ENCODE data around the gene ME2.

DNA sequence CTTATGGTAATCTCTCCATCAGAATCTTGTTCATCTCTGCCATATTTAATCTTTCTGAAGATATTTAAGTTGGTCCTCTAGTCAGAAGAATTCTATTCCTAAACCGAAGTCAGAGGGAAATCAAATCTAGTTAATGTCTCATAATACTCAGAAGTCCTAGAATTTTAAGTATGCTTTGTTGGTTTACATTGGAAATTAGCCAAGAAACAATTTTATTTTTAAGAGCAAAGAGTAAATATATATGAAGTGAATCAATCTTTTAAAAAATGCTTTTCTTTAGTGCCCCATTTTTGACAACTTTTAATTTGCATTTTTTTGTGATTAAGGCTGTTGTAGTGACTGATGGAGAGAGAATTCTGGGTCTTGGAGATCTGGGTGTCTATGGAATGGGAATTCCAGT, 38.1 kb downstream of the ME2 start:
- TF ChIP-seq, protein P1, sequence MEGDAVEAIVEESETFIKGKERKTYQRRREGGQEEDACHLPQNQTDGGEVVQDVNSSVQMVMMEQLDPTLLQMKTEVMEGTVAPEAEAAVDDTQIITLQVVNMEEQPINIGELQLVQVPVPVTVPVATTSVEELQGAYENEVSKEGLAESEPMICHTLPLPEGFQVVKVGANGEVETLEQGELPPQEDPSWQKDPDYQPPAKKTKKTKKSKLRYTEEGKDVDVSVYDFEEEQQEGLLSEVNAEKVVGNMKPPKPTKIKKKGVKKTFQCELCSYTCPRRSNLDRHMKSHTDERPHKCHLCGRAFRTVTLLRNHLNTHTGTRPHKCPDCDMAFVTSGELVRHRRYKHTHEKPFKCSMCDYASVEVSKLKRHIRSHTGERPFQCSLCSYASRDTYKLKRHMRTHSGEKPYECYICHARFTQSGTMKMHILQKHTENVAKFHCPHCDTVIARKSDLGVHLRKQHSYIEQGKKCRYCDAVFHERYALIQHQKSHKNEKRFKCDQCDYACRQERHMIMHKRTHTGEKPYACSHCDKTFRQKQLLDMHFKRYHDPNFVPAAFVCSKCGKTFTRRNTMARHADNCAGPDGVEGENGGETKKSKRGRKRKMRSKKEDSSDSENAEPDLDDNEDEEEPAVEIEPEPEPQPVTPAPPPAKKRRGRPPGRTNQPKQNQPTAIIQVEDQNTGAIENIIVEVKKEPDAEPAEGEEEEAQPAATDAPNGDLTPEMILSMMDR (conservative IDR thresholded peaks at IDR 0.05), result no peak
- TF ChIP-seq ZFX (IDR thresholded peaks at IDR 0.05), result no peak
